Tibial artery (tissue), 4 donors: Measurements from ENCODE around the gene NHEJ1.
"Not testable (repeated sequence)": the region's sequence is repeated elsewhere in the genome, so short reads cannot be mapped to it uniquely, and the experiment has no call there.

Experiments used
- DNase-seq, 2 donors: peaks; one replicate each; pipeline ENCODE4 v3.0.0-alpha.2; 2019
- H3K27ac ChIP-seq, 2 donors: fragments of 200-600 bp; sonication (generic) in 1 of 2; 1 replicate in 1 of 2; 2 replicates in 1 of 2; pipeline ENCODE4 v1.5.1; 2018 to 2019; ENCODE audit warnings: mild to moderate bottlenecking in 1 of 2
- H3K27me3 ChIP-seq, 2 donors: fragments of 200-600 bp; sonication (generic) in 1 of 2; one replicate each; pipeline versions ENCODE4 v1.5.1 to v1.6.0; 2016 to 2019
- H3K36me3 ChIP-seq, 3 donors: fragments of 200-600 bp; sonication (generic) in 2 of 3; one replicate each; pipeline ENCODE4 v1.5.1; 2016 to 2019; ENCODE audit warnings: mild to moderate bottlenecking in 2 of 3
- H3K4me1 ChIP-seq, 4 donors: fragments of 200-600 bp; sonication (generic) in 2 of 4; 1 replicate in 3 of 4; 2 replicates in 1 of 4; pipeline ENCODE4 v1.5.1; 2016 to 2019
- H3K4me3 ChIP-seq, 2 donors: fragments of 200-600 bp; sonication (generic) in 1 of 2; 1 replicate in 1 of 2; 2 replicates in 1 of 2; pipeline ENCODE4 v1.5.1; 2018 to 2019; ENCODE audit warnings: mild to moderate bottlenecking in 2 of 2
- H3K9me3 ChIP-seq, 3 donors: fragments of 200-600 bp; sonication (generic) in 1 of 3; one replicate each; pipeline ENCODE4 v1.5.1; 2016 to 2019
- intact Hi-C: fragments of 100-400 bp; cut with DNase I; formaldehyde crosslinking; loops from one replicate; pipeline ENCODE4 v1.15.0; 2023; ENCODE audit warnings: low total_unique reads
- TF ChIP-seq, protein P1 (sequence below), 2 experiments: fragments of 200-600 bp in 1 of 2; fragments of 450-650 bp in 1 of 2; IDR thresholded peaks; one replicate each; pipeline ENCODE4 v1.5.1; 2017 to 2019; ENCODE audit warnings: antibody characterized with exemption in 2 of 2, mild to moderate bottlenecking in 1 of 2, moderate library complexity in 1 of 2

The NHEJ1 gene

DNA sequence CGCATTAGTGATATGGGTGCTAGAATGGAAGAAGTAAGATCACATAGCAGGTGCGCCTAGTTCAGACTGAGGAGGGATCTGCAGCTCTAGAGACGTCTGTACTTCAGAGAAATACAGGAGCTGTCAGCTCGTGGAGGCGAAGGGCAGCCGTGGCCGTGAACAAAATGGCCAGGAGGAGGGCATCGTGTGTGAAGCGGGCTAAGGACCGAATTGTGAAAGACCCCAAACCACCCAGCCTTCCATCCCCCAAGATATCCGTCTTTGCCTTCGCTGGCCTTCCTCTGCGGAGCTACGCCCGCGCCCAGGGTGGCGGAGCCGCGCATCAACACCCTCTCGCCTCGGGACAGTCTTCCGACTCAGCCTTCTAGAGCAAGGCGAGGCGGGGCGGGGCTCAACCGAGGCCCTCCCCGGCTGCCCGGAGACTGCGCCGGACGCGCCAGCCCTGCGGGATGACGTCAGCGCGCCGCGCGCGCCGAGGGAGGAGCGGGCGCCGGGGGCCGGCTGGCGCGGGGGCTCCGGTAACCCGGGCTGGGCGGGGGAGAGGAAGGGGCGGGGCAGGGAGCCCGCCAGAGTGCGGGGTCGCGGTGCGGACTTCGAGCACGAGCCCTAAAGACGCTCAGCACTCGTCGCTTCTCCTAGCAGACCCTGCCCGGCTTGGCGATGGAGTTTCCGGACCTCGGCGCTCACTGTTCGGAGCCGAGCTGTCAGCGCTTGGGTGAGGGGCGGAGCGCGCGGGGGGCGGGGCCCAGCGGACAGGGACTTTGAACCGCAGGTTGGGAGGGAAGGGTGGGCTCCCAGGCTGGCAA is 45.9 kb upstream of the NHEJ1 start, which contains the start of gene ZFAND2B:
ZFAND2B (plus strand) TSS at position 455 of the 806 bp plus-strand sequence; CDS start at position 661, 206 bp downstream.
- intact Hi-C loops, result loop anchor here (1.0 kb wide), 1 partner anchor 12 kb away; the partner anchor contains the start of gene ABCB6
- no peaks in the 10 kb centered on the region for H3K9me3 ChIP-seq
- TF ChIP-seq, protein P1, sequence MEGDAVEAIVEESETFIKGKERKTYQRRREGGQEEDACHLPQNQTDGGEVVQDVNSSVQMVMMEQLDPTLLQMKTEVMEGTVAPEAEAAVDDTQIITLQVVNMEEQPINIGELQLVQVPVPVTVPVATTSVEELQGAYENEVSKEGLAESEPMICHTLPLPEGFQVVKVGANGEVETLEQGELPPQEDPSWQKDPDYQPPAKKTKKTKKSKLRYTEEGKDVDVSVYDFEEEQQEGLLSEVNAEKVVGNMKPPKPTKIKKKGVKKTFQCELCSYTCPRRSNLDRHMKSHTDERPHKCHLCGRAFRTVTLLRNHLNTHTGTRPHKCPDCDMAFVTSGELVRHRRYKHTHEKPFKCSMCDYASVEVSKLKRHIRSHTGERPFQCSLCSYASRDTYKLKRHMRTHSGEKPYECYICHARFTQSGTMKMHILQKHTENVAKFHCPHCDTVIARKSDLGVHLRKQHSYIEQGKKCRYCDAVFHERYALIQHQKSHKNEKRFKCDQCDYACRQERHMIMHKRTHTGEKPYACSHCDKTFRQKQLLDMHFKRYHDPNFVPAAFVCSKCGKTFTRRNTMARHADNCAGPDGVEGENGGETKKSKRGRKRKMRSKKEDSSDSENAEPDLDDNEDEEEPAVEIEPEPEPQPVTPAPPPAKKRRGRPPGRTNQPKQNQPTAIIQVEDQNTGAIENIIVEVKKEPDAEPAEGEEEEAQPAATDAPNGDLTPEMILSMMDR (IDR thresholded peaks at IDR 0.05), result peak; percentile 15 to 50

DNA sequence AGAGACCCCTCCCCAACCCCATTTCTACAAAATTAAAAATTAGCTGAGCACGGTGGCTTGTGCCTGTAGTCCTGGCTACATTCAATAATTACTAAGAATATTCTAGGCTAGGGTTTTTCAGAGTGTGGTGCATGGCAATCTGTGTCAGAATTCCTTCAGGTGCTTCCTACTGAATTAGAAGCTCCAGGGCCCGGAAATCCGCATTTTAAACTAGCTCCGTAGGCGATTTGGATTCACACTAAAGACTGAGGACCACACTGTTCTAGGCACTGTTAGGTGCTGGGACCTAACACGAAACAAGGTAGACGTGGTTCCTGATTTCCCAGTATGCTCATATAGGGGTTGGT is 45.3 kb upstream of the NHEJ1 start:
- Histone ChIP-seq H3K27me3 (no peaks in the 10 kb centered on the region), H3K4me1 (peaks cover 0 to 20% (median 15%) of the 10 kb centered on the region in 4 donors), H3K27ac (peak overlapping the region; percentile 91 to 93), H3K9me3 (no peaks in the 10 kb centered on the region), H3K36me3 (peaks cover 15 to 32% (median 28%) of the 10 kb centered on the region in 3 donors), H3K4me3 (peak overlapping the region; percentile 74 to 88)
- DNase-seq, result no peak
- intact Hi-C loops, result loop anchor here (1.0 kb wide), 1 partner anchor 12 kb away; the partner anchor contains the start of gene ABCB6
- TF ChIP-seq, protein P1 (IDR thresholded peaks at IDR 0.05), result no peak

More for the DNA sequence above, 45.9 kb upstream of the NHEJ1 start, which contains the start of gene ZFAND2B:
- Histone ChIP-seq H3K27me3 (no peaks in the 10 kb centered on the region), H3K36me3 (peaks cover 17 to 36% (median 28%) of the 10 kb centered on the region in 3 donors), H3K4me3 (peak within 1 kb of the TSS; percentile 74 to 88), H3K27ac (peak within 1 kb of the TSS; percentile 91 to 93), H3K4me1 (peaks cover 0 to 20% (median 15%) of the 10 kb centered on the region in 4 donors)
- peak; percentile 95 to 97 for DNase-seq

DNA sequence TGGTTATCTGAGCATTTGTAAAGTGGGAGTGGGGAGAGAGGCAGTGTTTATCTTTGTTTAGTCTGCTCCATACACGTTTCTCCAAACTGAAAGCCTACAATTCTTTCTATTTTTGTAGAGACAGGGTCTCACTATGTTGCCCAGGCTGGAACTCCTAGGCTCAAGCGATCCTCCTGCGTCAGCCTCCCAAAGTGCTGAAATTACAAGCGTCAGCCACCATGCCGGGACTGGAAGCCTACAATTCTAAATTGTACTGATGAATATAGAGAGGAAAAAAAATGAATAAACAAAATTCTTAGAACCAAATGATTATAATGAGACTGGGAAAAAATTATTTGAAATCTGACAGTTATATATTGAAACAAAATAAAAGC is 44.5 kb upstream of the NHEJ1 start:
- intact Hi-C loops, result no loop called here
- H3K4me3 ChIP-seq, result no peak overlapping the region
- H3K36me3 ChIP-seq, result peaks cover 7 to 24% (median 24%) of the 10 kb centered on the region in 3 donors
- no peak for DNase-seq
- H3K27me3 ChIP-seq, result peaks cover 0 to 4% of the 10 kb centered on the region in 2 donors
- no peak overlapping the region for H3K27ac ChIP-seq
- peaks cover 0 to 20% (median 15%) of the 10 kb centered on the region in 4 donors for H3K4me1 ChIP-seq
- no peaks in the 10 kb centered on the region for H3K9me3 ChIP-seq
- TF ChIP-seq, protein P1 (IDR thresholded peaks at IDR 0.05), result no peak

DNA sequence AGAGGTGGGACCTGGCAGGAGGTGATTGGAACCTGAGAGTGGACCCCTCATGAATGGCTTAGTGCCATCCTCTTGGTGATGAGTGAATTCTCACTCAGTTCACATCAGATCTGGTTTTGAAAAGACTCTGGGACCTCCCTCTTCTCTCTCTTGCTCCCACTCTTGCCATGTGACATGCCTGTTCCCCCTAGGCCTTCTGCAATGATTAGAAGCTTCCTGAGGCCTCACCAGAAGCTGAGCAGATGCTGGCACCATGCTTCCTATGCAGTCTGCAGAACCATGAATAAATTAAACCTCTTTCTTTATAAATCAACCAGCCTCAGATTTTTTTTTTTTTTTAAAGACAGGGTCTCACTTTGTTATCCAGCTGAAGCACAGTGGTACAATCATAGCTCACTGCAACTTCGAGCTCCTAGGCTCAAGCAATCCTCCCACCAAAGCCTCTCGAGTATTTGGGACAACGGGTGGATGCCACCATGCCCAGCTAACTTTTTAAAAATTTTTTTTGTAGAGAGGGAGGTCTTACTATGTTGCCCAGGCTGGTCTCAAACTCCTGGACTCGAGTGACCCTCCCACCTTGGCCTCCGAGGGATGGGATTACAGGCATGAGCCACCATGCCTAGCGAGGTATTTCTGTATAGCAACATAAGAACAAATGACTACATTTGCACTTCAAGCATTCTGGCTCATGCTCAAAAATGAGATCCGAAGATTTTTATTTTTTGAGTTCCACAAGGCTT is 44.0 kb upstream of the NHEJ1 start:
- H3K36me3 ChIP-seq, result peaks cover 2 to 19% (median 18%) of the 10 kb centered on the region in 3 donors
- H3K9me3 ChIP-seq, result no peaks in the 10 kb centered on the region
- no peak overlapping the region for H3K27ac ChIP-seq
- peaks cover 0 to 20% (median 15%) of the 10 kb centered on the region in 4 donors for H3K4me1 ChIP-seq
- H3K27me3 ChIP-seq, result peaks cover 0 to 7% of the 10 kb centered on the region in 2 donors
- no peak overlapping the region for H3K4me3 ChIP-seq
- no peak for DNase-seq
- TF ChIP-seq, protein P1 (IDR thresholded peaks at IDR 0.05), result no peak
- intact Hi-C loops, result no loop called here

DNA sequence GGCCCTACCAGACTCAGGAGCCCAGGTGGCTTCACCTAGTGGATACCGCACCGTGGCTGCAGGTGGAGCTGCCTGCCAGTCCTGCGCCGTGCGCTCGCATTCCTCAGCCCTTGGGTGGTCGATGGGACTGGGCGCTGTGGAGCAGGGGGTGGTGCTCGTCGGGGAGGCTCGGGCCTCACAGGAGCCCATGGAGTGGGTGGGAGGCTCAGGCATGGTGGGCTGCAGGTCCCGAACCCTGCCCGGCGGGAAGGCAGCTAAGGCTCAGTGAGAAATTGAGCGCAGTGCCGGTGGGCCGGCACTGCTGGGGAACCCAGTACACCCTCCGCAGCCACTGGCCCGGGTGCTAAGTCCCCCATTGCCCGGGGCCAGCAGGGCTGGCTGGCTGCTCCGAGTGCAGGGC is 40.7 kb upstream of the NHEJ1 start:
- H3K4me3 ChIP-seq, H3K4me1 ChIP-seq, intact Hi-C loops, H3K27ac ChIP-seq, DNase-seq, H3K36me3 ChIP-seq, H3K9me3 ChIP-seq: not testable (repeated sequence)
- H3K27me3 ChIP-seq, result peaks cover 0 to 28% of the 10 kb centered on the region in 2 donors

DNA sequence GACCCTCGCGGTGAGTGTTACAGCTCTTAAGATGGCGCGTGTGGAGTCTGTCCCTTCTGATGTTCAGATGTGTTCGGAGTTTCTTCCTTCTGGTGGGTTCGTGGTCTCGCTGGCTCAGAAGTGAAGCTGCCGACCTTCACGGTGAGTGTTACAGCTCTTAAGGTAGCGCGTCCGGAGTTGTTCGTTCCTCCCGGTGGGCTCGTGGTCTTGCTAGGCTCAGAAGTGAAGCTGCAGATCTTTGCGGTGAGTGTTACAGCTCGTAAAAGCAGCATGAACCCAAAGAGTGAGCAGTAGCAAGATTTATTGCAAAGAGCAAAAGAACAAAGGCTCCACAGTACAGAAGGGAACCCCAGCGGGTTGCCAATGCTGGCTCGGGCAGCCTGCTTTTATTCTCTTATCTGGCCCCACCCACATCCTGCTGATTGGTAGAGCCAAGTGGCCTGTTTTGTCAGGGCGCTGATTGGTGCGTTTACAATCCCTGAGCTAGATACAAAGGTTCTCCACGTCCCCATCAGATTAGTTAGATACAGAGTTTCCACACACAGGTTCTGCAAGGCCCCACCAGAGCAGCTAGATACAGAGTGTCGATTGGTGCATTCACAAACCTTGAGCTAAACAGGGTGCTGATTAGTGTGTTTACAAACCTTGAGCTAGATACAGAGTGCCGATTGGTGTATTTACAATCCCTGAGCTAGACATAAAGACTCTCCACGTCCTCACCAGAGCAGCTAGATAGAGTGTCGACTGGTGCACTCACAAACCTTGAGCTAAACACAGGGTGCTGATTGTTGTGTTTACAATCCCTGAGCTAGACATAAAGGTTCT is 40.1 kb upstream of the NHEJ1 start:
- H3K36me3 ChIP-seq, intact Hi-C loops, H3K4me3 ChIP-seq, H3K4me1 ChIP-seq, H3K9me3 ChIP-seq, DNase-seq, H3K27ac ChIP-seq: not testable (repeated sequence)
- peaks cover 0 to 28% of the 10 kb centered on the region in 2 donors for H3K27me3 ChIP-seq
